Measurements from ENCODE around the gene TMEM245.

GRCh38 chr9:109083813-109084405, 35.8 kb downstream of the TMEM245 start:
- TF ChIP-seq EP300 (IDR thresholded peaks at IDR 0.05) = no peak
- TF ChIP-seq RAD21 (conservative IDR thresholded peaks at IDR 0.05 in 1 of 2, IDR thresholded peaks at IDR 0.05 in 1 of 2) = no peak
- TF ChIP-seq MAX (IDR thresholded peaks at IDR 0.05) = no peak
- TF ChIP-seq SMC3 (IDR thresholded peaks at IDR 0.05) = no peak
